Loucy (cell line): Measurements from ENCODE around the gene FKBP1B.

Experiments
- H2AFZ ChIP-seq: fragments of 200-600 bp; sonication (generic); 2 replicates; pipeline ENCODE4 v1.6.0; 2016; ENCODE audit warnings: antibody characterized with exemption, mild to moderate bottlenecking, low read length, moderate library complexity
- H3F3A ChIP-seq: fragments of 200-600 bp; 2 replicates; pipeline ENCODE4 v1.6.0; 2016; ENCODE audit warnings: antibody characterized with exemption, low read depth, mild to moderate bottlenecking
- H3K27me3 ChIP-seq: fragments of 200-600 bp; sonication (generic); 2 replicates; pipeline ENCODE4 v1.6.1; 2014; ENCODE audit warnings: low read length, mild to moderate bottlenecking; ENCODE audit not compliant: insufficient read depth, poor library complexity, severe bottlenecking
- H3K36me3 ChIP-seq: fragments of 200-600 bp; sonication (generic); 2 replicates; pipeline ENCODE4 v1.6.1; 2016; ENCODE audit warnings: low read length; ENCODE audit not compliant: insufficient read depth
- H3K4me1 ChIP-seq: fragments of 200-600 bp; sonication (generic); 2 replicates; pipeline ENCODE4 v1.5.1; 2014; ENCODE audit warnings: low read length, mild to moderate bottlenecking; ENCODE audit not compliant: insufficient read depth, poor library complexity, severe bottlenecking
- H3K4me2 ChIP-seq: fragments of 200-600 bp; sonication (generic); 2 replicates; pipeline ENCODE4 v1.6.0; 2014; ENCODE audit warnings: antibody characterized with exemption, low read length, low read depth, mild to moderate bottlenecking; ENCODE audit not compliant: poor library complexity, severe bottlenecking
- H3K4me3 ChIP-seq: fragments of 200-600 bp; sonication (generic); 2 replicates; pipeline ENCODE4 v1.5.1; 2014; ENCODE audit warnings: low read length, mild to moderate bottlenecking, mixed read lengths; ENCODE audit not compliant: poor library complexity, severe bottlenecking
- H3K79me2 ChIP-seq: fragments of 200-600 bp; sonication (generic); 2 replicates; pipeline ENCODE4 v1.6.1; 2014; ENCODE audit warnings: low read length; ENCODE audit not compliant: insufficient read depth
- H3K9ac ChIP-seq: fragments of 200-600 bp; sonication (generic); 2 replicates; pipeline ENCODE4 v1.6.0; 2014; ENCODE audit warnings: mild to moderate bottlenecking, low read depth, low read length, moderate library complexity; ENCODE audit not compliant: poor library complexity, severe bottlenecking
- H3K9me2 ChIP-seq: fragments of 200-600 bp; sonication (generic); replicated peaks from 2 replicates; pipeline ENCODE4 v1.6.1; 2016; ENCODE audit warnings: low read depth, low read length, mixed read lengths
- H3K9me3 ChIP-seq: fragments of 200-600 bp; sonication (generic); 2 replicates; pipeline ENCODE4 v1.6.1; 2014; ENCODE audit warnings: mild to moderate bottlenecking, antibody characterized with exemption, low read length, low read depth; ENCODE audit not compliant: insufficient read depth
- H4K20me1 ChIP-seq: fragments of 200-600 bp; sonication (generic); 2 replicates; pipeline ENCODE4 v1.6.0; 2014; ENCODE audit warnings: antibody characterized with exemption, low read length, mild to moderate bottlenecking; ENCODE audit not compliant: insufficient read depth, poor library complexity, severe bottlenecking
- EZH2phosphoT487 ChIP-seq: fragments of 200-600 bp; IDR thresholded peaks from 2 replicates; pipeline ENCODE4 v1.6.1; 2018; ENCODE audit warnings: antibody characterized with exemption, mild to moderate bottlenecking, moderate library complexity, borderline replicate concordance
- TF ChIP-seq, protein P1 (sequence below): fragments of 200-600 bp; sonication (generic); conservative IDR thresholded peaks from 2 replicates; pipeline ENCODE4 v1.5.1; 2014; ENCODE audit warnings: mild to moderate bottlenecking, antibody characterized with exemption, low read length

FKBP1B gene

DNA sequence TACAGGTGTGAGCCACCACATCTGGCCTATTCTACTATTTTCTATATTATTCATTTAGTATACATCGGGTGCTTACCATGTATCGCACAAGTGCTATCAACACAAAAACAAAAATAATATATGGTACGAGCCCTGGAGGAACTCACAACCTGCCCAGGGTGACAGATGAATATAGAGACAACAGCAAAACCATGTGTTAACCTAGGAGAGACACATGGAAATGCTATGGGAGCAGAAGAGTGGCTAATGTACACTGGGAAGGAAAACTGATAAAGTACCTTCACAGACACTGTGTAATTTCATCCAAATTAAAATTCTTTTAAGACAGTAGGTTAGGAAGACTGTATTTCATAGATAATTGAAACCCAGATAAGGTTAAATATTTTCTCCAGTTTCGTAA, 22.7 kb downstream of the FKBP1B start:
- H3K9me3 ChIP-seq, result no peaks in the 10 kb centered on the region
- peak overlapping the region; percentile 4 for H3K4me3 ChIP-seq
- H3K36me3 ChIP-seq, result peaks cover 12% of the 10 kb centered on the region; the same call in 1 of the 2 replicates
- H3K9ac ChIP-seq, result no peak overlapping the region
- no peaks in the 10 kb centered on the region for H3K9me2 ChIP-seq
- peak overlapping the region; percentile 83 for H3K4me2 ChIP-seq
- no peaks in the 10 kb centered on the region for H3F3A ChIP-seq
- H3K4me1 ChIP-seq, result peaks cover 40% of the 10 kb centered on the region
- H3K27me3 ChIP-seq, result no peaks in the 10 kb centered on the region
- TF ChIP-seq, protein P1, sequence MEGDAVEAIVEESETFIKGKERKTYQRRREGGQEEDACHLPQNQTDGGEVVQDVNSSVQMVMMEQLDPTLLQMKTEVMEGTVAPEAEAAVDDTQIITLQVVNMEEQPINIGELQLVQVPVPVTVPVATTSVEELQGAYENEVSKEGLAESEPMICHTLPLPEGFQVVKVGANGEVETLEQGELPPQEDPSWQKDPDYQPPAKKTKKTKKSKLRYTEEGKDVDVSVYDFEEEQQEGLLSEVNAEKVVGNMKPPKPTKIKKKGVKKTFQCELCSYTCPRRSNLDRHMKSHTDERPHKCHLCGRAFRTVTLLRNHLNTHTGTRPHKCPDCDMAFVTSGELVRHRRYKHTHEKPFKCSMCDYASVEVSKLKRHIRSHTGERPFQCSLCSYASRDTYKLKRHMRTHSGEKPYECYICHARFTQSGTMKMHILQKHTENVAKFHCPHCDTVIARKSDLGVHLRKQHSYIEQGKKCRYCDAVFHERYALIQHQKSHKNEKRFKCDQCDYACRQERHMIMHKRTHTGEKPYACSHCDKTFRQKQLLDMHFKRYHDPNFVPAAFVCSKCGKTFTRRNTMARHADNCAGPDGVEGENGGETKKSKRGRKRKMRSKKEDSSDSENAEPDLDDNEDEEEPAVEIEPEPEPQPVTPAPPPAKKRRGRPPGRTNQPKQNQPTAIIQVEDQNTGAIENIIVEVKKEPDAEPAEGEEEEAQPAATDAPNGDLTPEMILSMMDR, result no peak
- no peak for TF ChIP-seq EZH2phosphoT487
- peaks cover 61% of the 10 kb centered on the region for H3K79me2 ChIP-seq
- peaks cover 22% of the 10 kb centered on the region for H4K20me1 ChIP-seq
- H2AFZ ChIP-seq, result no peak overlapping the region

GRCh38 chr2:24073816-24074215, 24.3 kb downstream of the FKBP1B start:
- no peaks in the 10 kb centered on the region for H3K27me3 ChIP-seq
- no peak for TF ChIP-seq EZH2phosphoT487
- TF ChIP-seq, protein P1, result no peak
- no peaks in the 10 kb centered on the region for H3K9me2 ChIP-seq
- peak overlapping the region; percentile 21 for H3K9ac ChIP-seq
- H3K79me2 ChIP-seq, result peaks cover 61% of the 10 kb centered on the region
- peaks cover 22% of the 10 kb centered on the region for H4K20me1 ChIP-seq
- H3K36me3 ChIP-seq, result no peaks in the 10 kb centered on the region; the same call in 1 of the 2 replicates
- H2AFZ ChIP-seq, result no peak overlapping the region
- H3F3A ChIP-seq, result no peaks in the 10 kb centered on the region; the same call in 1 of the 2 replicates
- no peaks in the 10 kb centered on the region for H3K9me3 ChIP-seq
- peak overlapping the region; percentile 83 for H3K4me2 ChIP-seq
- peak overlapping the region; percentile 15 for H3K4me3 ChIP-seq
- H3K4me1 ChIP-seq, result peaks cover 49% of the 10 kb centered on the region

- H3K4me1 ChIP-seq, result peaks cover 41% of the 10 kb centered on the region
- no peaks in the 10 kb centered on the region; the same call in 1 of the 2 replicates for H3K36me3 ChIP-seq
- H3K9me3 ChIP-seq, result no peaks in the 10 kb centered on the region
- no peaks in the 10 kb centered on the region; the same call in 1 of the 2 replicates for H3F3A ChIP-seq
- no peaks in the 10 kb centered on the region for H3K9me2 ChIP-seq
- H2AFZ ChIP-seq, result no peak overlapping the region
- H3K4me2 ChIP-seq, result peak overlapping the region; percentile 83
- H3K4me3 ChIP-seq, result peak overlapping the region; percentile 77
- H3K9ac ChIP-seq, result peak overlapping the region; percentile 78
- peaks cover 55% of the 10 kb centered on the region for H3K79me2 ChIP-seq
- H3K27me3 ChIP-seq, result no peaks in the 10 kb centered on the region
- TF ChIP-seq, protein P1, result no peak
- no peak for TF ChIP-seq EZH2phosphoT487
- H4K20me1 ChIP-seq, result peaks cover 22% of the 10 kb centered on the region
Observed at GRCh38 chr2:24075259-24075658, 25.7 kb downstream of the FKBP1B start.
